Glomerular visceral epithelial cell (primary cell): Measurements from ENCODE around the gene RAX.
A peak's percentile ranks its signal among the peaks of the same experiment; 100 is the strongest.

ENCODE experiments used
- DNase-seq: peaks from one replicate; pipeline ENCODE4 v3.0.0-alpha.2; 2016; ENCODE audit errors: extremely low spot score

Gene RAX

DNA sequence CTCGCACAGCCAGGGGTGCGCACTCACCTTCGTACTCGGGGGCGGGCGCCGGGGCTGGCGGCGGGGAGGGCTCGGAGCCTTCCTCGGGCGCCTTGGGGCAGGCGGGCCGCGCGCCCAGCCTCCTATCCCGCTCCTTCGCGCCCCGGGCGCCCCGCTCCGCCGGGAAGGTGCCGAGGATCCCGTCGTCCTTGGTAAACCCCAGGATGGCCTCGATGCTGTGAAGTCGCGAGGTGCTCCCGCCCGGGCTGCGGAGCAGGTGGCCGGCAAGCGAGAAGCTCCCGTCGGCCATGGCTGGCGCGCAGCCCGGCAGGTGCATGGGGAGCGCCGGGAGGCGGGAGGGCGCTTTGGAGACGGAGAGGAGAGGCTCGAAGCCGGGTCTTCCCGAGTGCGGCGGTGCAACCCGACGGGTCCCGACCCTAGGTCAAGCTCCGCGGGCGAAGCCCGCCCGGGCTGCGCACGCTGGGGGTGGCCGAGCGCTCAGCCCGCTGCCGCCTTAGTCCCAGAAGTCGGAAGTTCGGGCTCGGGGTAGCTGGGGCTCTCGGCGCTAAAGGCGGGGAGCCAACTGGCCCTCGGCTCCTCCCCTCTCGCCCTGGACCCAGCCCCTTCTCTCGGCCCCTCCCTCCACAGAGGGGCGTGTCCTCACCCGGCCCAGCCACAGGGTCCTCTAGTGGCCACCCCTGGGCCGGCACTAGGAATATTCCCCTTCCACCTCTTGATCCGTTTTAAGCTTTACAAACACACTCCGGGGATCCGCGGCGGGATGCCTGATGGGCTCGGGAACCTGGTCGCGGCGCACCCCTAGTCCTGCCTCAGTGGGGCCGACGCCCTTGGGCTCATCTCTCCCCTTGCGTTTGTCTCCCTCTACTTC, at the start of gene RAX:
Gene RAX, minus strand, starts transcription at position 564 of the 868 bp plus-strand sequence. Its CDS starts 248 bp downstream, at position 316.
- peak; percentile 34 for DNase-seq

DNA sequence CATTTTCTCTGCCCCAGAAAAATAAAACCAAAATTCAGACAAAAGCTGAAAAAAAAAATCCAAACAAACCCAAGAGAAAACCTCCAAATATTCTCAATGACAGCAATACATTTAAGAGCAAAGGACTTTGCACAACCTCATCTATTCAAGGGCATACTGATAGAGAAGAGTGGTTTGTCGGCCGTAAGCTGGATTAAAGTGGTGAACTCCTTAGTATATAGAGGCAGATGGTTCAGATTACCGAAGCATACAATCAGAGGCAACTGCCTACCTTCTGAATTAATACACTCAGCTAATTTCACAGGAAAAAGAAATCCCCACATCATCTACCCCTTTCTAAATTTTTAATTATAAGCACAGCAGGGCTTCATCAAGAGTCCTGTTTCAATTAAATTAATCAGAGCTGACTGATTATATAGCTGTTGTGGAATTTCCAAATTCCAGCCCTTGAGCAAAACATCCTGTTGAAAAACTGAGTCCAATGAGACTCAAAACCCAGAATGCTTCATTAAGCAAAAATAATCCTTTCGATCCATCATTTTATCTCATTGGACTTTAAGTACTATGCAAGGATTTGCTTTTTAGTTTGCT, 45.3 kb upstream of the RAX start, which contains the start of gene CPLX4:
Gene CPLX4, minus strand, starts transcription at position 190 of the 591 bp plus-strand sequence. Its CDS starts 187 bp downstream, at position 3.
- DNase-seq = no peak

GRCh38 chr18:59311631-59312030, 38.4 kb upstream of the RAX start:
- DNase-seq = peak; percentile 47

DNA sequence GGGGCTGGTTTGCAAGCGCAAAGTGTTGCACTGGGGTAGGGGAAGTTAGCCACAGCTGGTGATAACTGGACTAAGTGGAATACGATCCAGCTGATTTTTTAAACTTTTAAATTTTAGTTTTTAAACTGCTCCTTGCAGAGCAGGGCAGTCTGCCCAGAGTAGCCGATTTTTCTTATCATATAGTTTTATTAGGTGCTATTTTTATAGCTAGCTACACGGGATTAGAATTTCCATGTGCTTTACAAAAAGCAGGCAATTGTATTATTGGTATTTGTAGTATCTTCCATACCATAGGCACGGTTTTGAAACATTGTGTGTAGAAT, 35.6 kb upstream of the RAX start:
- no peak for DNase-seq

- DNase-seq = peak; percentile 69
Observed at GRCh38 chr18:59308248-59308937, 35.1 kb upstream of the RAX start.

GRCh38 chr18:59306640-59307039, 33.4 kb upstream of the RAX start:
- DNase-seq = no peak

- no peak for DNase-seq
Observed at GRCh38 chr18:59305295-59305694, 32.0 kb upstream of the RAX start.

DNA sequence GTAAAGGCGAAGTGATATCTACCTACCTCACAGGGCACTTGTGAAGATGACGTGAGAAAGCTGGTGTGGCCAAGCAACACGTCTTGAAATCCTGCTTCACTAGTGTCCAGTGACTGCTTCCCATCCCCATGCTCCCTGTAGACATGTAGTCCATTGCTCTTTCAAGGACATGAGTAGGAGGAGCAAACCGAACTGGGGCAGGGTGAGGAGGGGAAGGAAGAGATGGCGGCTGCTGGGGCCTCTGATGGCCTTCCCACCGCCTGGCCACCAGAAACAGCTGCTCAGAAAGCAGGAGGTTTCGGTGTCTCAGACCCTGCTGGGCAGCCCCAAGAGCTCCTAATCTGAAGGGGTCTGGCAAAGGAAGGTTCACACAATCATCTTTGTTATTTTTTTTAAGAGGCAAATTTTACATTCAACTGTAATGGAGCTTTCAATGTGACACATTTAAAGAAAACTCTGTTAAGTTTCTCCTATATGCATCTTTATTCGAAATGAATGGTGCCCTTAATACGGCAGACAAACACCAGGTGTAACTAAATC, 30.5 kb upstream of the RAX start:
- DNase-seq = no peak

DNA sequence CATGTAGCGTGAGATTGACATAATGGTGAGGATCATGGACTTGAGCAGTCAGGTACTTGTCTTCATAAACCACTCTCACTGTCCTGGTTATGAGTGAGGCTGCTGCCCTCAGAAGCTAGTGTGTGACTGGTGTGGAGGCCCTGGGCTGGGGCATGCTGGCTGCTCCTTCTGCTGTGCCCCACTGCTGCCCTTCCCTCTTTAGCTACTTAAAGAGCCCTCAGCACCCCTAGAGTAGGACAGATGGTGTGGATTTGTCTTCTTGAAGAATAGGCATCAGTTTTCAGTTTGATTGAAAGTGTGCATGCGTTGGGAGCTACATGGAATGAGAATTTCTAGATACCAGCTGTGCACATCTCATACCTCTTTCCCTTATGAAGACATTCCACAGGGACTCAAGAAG, 29.8 kb upstream of the RAX start:
- DNase-seq = no peak

DNA sequence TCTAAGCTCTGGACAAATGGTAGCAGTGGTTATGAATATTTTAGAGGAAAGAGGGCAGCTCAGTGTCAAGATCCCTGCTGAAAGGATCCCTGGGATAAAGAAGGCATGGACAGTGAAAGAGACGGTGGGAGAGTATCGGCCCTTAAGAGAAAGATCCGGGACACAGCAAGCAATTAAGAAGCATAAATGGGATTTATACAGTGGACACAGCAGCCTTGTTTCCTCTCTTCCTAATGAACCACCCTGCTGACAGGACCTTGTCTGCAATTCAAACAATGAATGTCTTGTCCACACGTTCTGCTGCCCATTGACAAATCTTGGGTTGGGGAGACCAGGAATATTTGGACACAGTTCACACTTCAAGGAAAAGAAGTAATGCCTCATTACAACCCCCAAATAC, 28.7 kb upstream of the RAX start:
- DNase-seq = no peak

DNA sequence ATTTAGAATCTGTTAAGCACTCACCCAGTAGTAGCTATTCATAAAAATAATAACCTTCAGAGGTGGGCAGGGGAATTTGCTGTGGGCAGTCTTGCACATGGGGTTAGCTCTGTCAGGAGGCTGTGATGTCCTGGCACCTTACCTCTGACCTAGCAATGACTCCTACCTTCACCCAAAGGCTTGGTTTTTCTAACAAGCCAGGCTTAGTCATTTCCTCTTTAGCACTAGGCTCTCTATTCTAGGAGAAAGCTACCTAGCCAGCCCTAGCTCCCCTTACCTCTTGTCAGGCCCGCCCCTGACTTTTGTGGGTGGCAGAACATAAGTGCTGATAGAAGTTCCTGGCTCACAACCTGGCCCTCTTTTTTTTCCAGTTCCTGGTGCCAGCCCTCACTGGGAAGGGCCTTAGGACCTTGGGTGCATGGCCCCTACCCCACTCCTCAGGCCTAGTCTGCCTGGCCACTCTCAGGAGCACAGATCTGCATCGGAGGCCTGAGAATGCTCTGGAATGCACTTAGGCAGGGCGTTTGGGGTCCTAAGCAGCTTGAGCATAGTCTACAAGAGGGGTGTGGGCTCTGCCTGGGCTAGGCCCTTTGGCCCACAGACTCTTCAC, 27.5 kb upstream of the RAX start:
- DNase-seq = no peak

DNA sequence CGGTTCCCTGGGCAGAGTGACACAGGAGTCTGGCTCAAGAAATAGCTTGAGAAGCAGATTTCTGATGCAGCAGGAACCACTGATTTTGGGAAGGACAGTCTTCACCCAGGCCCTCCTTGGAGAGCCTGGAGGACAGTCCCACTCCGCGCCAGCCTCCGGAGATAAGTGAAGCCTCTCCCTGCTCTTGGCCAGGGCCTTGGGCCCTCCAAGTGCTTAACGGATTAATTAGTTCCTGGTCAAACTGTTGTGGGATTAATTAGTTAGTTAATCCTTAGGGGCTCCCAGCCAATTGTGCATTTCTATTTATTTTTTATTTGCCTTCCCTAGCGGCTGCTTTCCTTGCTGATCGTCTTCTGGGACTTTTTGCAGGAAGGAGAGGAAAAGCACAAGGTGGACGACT, 25.6 kb upstream of the RAX start:
- no peak for DNase-seq

DNA sequence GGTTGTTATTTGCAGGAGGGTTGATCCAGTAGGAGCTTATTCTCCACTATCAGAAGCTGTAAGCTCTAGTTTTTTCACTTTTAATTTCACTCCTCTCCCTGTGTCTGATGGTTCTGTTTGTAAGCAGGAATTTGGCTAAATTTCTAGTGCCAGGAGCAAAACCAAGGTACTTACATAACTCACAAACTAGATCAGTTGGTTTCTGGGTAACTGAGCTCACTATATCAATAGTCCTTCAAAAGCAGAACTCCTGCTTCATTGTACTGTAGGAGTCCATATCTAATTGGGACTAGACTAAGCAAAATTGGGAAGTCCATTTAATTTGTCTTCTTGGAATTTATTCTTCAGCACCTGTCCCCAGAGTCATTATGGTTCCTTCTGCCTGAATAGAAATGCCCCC, 20.1 kb upstream of the RAX start:
- DNase-seq = no peak

DNA sequence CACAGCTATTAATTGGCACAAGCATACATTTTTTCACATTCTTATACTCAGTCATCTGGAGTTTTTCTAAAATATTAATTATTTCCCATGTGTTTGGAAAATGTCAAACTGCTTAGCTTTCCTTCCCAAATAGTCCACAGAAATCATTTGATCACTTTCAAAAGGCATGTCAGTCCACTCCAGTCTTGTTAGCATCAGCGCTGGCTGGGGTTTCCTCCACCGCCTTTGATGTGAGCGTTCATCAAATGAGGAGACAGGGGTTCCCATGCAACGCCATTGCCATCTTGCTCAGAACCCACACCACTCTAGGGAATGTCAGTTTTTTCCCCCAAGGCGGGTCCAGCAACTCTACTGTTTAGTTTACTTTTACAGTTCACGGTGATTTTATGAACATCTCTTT, 13.1 kb upstream of the RAX start:
- no peak for DNase-seq

DNA sequence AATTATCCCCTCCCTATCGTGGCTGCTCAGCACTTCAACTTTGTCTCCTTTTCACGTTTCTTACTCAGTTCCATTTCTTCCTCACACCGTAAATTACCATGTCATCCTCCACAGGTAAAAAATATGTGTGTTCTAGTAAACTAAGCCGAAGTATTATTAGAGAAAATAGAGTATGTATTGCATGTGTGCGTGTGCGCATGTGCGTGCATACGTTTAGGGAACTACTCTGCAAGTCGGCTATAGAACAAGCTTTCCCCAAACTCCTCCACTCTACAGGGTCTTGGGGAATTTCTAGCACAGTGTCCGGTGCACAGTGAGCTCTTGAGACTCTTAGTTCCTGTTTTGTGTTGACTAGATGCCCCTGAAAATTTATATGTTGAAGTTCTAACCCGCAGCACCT, 9.1 kb upstream of the RAX start:
- DNase-seq = no peak

DNA sequence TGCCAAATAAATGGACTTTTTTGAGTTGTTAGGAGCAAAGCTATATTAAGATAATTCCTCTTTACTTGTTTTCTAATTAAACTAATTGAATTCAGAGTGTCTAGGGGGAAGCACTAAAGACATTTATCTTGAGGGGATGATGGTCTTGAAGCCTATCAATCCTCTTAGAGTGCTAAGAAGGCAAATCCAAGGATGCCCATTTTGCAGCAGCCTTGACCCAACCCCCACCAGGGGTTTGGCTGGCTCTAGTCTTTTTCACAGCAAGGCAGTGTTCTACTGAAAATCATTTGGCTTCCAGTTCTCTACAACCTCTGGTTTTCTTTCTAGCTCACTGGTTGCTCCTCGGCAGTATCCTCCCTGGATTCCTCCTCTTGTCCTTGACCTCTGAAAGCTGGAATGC, 6.5 kb upstream of the RAX start:
- no peak for DNase-seq

DNA sequence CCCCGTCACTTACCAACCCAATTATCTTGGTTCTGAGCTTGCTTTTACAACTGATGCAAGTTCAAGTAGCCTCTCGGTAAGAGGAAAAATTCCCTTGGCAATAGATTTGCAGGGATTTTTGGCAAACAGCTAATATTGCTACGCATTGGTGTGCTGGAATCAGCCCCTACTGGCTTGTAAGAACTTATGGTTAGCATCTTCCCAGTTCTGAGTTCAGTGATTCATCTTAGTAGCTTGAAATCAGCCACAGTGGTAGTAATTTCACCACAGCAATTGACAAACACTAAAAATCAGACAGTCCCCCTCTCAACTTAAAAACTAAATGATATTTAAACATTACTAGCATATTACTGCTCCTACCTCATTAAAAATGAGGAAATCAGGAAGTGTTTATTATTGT, 5.9 kb upstream of the RAX start:
- no peak for DNase-seq

- no peak for DNase-seq
Observed at GRCh38 chr18:59278793-59279192, 5.5 kb upstream of the RAX start.

DNA sequence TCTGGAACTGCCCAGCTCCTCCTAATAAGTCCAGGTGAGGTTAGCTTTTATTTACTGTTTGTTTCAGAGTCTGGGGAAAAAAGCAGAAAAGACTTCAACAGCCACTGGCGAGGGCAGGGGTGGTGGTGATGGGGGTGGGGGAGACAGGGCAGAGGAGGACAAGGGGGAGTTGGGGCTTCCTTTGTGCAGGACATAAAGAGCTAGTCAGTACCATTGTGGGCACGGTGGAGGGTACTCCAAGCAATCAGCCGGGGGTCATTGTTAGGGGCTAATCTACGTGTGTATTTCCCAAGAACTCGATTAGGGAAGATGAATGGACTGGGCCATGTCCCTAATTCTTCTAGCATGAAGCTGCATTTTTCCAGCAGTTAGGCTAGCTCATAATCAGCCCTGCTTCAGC, 2.8 kb upstream of the RAX start:
- no peak for DNase-seq

- DNase-seq = no peak
Observed at GRCh38 chr18:59275406-59275949, 2.2 kb upstream of the RAX start.

- DNase-seq = no peak
Observed at GRCh38 chr18:59274533-59274928, 1.3 kb upstream of the RAX start.
